ENCODE data around the gene CD22.
"Not testable (repeated sequence)": the region's sequence is repeated elsewhere in the genome, so short reads cannot be mapped to it uniquely, and the experiment has no call there.

CD22 gene

DNA sequence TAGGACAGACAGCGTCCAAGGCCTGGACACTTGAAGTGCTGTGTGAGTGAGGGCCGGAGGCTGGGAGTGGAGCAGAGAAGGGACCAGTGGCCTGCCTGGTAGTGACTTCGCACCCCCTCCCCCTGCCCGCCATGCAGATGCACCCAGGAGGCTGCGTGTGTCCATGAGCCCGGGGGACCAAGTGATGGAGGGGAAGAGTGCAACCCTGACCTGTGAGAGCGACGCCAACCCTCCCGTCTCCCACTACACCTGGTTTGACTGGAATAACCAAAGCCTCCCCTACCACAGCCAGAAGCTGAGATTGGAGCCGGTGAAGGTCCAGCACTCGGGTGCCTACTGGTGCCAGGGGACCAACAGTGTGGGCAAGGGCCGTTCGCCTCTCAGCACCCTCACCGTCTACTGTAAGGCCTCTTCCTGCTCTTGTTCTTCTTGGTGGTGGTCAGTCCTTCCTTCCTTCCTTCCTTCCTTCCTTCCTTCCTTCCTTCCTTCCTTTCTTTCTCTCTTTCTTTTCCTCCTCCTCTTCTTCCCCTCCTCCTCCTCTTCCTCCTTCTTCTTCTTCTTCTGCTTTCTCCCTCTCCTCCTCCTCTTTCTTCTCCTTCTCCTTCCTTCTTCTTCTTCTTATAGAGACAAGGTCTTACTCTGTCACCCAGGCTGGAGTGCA, 12.7 kb downstream of the CD22 start:
- DNase-seq (ENCODE audit: low read depth in 2 of 2): no peak

- DNase-seq (ENCODE audit: low read depth in 2 of 2): no peak
These were observed 13.4 kb downstream of the CD22 start for GRCh38 chr19:35342430-35342829.

GRCh38 chr19:35344511-35345031, 15.6 kb downstream of the CD22 start:
- no peak for DNase-seq (ENCODE audit: low read depth in 2 of 2)

- no peak for DNase-seq (ENCODE audit: low read depth in 2 of 2)
These were observed 16.7 kb downstream of the CD22 start for GRCh38 chr19:35345671-35346111.

DNA sequence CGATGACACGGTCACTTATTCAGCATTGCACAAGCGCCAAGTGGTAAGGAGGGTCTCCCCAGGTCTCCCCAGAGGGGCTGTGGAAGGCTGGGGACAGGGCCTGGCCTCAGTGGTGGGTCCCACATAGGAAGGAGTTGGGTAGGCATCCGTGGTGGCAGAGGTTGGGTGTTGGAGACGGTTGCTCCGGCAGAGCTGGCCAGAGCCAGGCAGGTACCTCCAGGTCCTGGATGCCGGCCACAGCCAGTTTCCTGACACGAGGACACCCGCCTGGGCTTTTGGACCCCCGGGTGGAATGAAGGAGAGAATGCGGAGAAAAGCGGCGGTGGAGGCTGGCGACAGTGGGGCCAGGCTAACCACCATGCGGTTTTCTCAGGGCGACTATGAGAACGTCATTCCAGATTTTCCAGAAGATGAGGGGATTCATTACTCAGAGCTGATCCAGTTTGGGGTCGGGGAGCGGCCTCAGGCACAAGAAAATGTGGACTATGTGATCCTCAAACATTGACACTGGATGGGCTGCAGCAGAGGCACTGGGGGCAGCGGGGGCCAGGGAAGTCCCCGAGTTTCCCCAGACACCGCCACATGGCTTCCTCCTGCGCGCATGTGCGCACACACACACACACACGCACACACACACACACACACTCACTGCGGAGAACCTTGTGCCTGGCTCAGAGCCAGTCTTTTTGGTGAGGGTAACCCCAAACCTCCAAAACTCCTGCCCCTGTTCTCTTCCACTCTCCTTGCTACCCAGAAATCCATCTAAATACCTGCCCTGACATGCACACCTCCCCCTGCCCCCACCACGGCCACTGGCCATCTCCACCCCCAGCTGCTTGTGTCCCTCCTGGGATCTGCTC, 17.4 kb downstream of the CD22 start:
- DNase-seq (ENCODE audit: low read depth in 2 of 2): peak; percentile 15 to 62

GRCh38 chr19:35347171-35347929, 18.4 kb downstream of the CD22 start, which contains the start of gene FFAR1:
TSS of gene FFAR1 (plus strand) at chr19:35347902. CDS start at chr19:35351552, 3,650 bp downstream.
- peak; percentile 14 to 45 for DNase-seq (ENCODE audit: low read depth in 2 of 2)

- DNase-seq (ENCODE audit: low read depth in 2 of 2): no peak
These were observed 18.9 kb downstream of the CD22 start for GRCh38 chr19:35347930-35348298.

DNA sequence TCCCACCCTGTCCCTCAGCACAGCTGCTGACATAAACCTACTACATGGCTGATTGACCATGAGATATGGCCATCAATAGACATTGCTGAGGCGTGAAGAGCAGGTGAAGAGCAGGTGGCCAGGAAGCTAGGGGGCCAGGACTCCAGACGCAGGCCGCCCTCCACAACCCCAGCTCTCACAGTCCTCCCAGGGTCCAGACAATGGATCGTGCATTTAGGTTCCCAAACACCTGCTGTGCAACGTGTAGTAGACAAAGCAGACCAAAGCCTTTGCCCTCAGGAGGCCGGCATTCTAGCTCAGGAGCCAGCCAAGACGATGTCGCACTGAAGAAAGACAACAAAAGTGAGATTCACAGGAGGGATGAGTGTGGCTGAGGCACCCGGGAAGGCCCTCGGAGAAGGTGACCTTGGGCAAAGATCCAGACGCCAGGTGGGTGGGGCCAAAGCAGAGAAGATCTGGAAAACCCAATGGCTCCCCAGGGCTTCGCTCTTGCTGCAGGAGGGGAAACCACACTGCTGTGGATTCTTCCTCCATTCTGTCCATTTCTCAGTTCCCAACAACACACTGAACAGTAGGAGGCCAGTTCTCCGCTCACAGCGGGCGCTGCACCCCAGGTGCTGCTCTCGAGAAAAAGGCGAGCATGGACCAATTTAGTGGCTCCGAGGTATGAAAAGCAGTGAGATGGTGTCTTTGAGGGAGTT, 20.1 kb downstream of the CD22 start:
- DNase-seq (ENCODE audit: low read depth in 2 of 2): no peak

DNA sequence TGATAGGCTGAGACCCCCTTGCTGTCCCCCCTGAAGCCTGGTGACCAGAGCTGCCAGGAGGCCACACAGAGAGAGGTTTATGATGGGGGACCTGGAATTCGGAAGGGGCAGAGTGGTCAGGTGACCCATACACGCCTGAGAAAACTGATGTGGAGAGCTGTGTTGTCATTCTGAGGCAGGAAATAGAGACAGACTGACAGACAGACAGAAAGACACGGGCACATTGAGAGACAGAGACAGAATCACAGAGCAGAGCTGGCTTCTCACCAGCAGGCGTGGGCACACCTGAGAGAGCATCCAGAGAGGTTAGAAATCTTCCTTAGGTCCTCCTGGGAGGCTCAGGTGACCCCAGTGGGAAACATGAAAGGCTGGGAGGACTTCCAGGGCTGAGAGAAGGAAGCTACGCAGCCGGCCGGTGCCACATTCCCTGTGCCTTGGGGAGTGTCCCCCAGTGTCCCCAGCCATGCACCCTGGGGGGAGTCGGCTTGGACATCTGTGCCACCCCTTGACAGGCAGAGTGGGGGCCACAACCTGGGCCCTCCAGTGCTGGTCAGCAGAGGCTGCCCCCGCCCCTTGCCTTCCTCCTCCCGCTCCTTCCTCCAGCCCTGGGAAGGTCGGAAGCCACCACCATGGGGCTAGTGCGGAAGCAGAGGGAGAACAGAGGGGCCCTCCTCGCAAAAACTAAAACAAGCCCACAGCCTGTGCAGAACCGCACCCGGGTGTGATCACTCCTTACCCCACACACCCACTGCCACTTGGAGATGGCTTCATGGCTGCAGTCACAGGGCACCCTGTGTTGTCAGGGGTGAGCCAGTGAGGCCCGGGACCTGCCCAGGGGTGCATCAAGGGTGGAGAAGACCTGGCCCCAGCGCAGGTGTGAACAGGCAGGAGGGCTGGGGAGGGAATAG, 20.9 kb downstream of the CD22 start:
- DNase-seq (ENCODE audit: low read depth in 2 of 2): no peak

DNA sequence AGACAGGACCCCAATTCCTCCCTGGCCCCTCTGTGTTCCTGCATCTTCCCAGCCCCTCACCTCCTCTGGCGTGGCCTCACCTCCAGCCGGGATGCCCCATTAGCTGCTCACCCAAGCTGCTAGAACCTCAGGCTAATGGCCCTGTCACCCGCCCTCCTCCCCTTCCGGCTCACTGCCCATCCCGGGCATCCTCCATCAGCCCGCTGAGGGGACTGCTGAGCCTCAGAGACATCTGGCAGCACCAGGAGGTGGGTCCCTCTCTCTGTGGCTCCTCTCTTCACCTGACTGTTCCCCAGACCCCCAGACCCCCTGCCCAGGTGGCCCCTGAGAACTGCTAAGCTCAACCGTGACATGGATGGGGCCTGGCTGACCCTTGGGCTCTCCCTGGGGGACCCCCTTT, 21.6 kb downstream of the CD22 start:
- no peak for DNase-seq (ENCODE audit: low read depth in 2 of 2)

DNA sequence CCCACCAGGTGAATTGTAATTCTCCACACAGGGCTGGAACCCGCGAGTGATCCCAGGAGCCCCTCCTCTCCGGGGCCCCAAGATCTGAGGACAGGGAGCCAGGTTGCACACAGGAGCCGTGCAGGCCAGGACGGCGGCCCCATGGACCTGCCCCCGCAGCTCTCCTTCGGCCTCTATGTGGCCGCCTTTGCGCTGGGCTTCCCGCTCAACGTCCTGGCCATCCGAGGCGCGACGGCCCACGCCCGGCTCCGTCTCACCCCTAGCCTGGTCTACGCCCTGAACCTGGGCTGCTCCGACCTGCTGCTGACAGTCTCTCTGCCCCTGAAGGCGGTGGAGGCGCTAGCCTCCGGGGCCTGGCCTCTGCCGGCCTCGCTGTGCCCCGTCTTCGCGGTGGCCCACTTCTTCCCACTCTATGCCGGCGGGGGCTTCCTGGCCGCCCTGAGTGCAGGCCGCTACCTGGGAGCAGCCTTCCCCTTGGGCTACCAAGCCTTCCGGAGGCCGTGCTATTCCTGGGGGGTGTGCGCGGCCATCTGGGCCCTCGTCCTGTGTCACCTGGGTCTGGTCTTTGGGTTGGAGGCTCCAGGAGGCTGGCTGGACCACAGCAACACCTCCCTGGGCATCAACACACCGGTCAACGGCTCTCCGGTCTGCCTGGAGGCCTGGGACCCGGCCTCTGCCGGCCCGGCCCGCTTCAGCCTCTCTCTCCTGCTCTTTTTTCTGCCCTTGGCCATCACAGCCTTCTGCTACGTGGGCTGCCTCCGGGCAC, 22.6 kb downstream of the CD22 start:
- no peak for DNase-seq (ENCODE audit: low read depth in 2 of 2)

- no peak for DNase-seq (ENCODE audit: low read depth in 2 of 2)
These were observed 23.1 kb downstream of the CD22 start for GRCh38 chr19:35352177-35352447.

- peak; percentile 58 to 64 for DNase-seq (ENCODE audit: low read depth in 2 of 2)
These were observed 23.7 kb downstream of the CD22 start for GRCh38 chr19:35352448-35353304.

- DNase-seq (ENCODE audit: low read depth in 2 of 2): no peak
These were observed 24.6 kb downstream of the CD22 start for GRCh38 chr19:35353635-35354034.

- DNase-seq (ENCODE audit: low read depth in 2 of 2): no peak
These were observed 25.9 kb downstream of the CD22 start for GRCh38 chr19:35354898-35355297.

DNA sequence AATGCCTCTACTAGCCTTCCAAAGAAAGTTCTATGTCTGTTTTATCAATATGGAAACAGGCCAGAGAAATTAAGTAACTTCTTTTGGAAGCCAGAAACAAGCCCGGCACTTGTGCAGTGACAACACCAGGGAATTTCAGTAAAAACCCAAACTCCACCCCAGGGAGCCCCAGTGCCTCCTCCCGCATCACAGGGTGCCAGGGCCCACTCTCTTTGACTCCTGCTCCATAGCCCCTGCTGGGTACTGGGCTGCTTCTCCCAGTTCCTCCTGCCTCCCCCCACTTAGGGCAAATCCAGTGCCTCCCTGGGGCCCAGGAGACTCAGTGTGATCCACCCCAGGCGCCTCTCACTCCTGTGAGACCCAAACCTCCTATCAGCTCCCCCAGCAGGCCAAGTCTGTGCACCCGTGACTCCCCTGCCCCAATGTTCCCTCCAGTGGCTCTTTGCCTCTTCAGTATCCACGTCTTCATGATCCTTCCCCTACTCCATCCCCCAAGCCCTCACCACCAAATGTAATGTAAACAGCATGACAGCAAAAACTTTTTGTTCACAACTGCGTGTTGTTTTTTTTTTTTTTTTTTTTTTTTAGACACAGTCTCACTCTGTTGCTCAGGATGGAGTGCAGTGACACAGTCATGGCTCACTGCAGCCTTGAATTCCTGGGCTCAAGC, 26.9 kb downstream of the CD22 start:
- DNase-seq (ENCODE audit: low read depth in 2 of 2): no peak

GRCh38 chr19:35357867-35358573, 29.0 kb downstream of the CD22 start, which contains the start of gene FFAR3:
TSS of gene FFAR3 (plus strand) at chr19:35358460. CDS start at chr19:35358891, 431 bp downstream.
- no peak for DNase-seq (ENCODE audit: low read depth in 2 of 2)

GRCh38 chr19:35358834-35359233, 29.8 kb downstream of the CD22 start:
- DNase-seq (ENCODE audit: low read depth in 2 of 2): not testable (repeated sequence)
